MG63 (cell line): Measurements from ENCODE around the gene AQP4. TPM values are rescaled to one million over a fixed set of nuclear protein-coding genes. Genes with fewer than 3 reads are reported as not detected.

Experiments
- DNase-seq: peaks from one replicate; pipeline ENCODE4 v3.0.0-alpha.2; 2020
- H3K27me3 ChIP-seq: fragments of 250-450 bp; sonication (Bioruptor Pico); 2 replicates; pipeline ENCODE4 v1.5.1; 2020; ENCODE audit warnings: mild to moderate bottlenecking, moderate library complexity
- H3K36me3 ChIP-seq: fragments of 250-450 bp; sonication (Bioruptor Pico); 2 replicates; pipeline ENCODE4 v1.5.1; 2020; ENCODE audit warnings: mild to moderate bottlenecking, moderate library complexity
- H3K4me3 ChIP-seq: fragments of 250-450 bp; sonication (Bioruptor Pico); 2 replicates; pipeline ENCODE4 v1.5.1; 2020; ENCODE audit warnings: mild to moderate bottlenecking, moderate library complexity
- H3K9me3 ChIP-seq: fragments of 250-450 bp; sonication (Bioruptor Pico); 2 replicates; pipeline ENCODE4 v1.5.1; 2020; ENCODE audit warnings: mild to moderate bottlenecking, moderate library complexity
- total RNA-seq: library from RNA; depleted of rRNA; stranded (reverse); fragments of >200 nt; shearing (Covaris generic); gene quantifications from 2 replicates; pipeline ENCODE4 v1.2.3, GENCODE V29; 2014; ENCODE audit warnings: low replicate concordance

AQP4 gene
- total RNA-seq, 1 experiment from 2014 or later = not detected

DNA sequence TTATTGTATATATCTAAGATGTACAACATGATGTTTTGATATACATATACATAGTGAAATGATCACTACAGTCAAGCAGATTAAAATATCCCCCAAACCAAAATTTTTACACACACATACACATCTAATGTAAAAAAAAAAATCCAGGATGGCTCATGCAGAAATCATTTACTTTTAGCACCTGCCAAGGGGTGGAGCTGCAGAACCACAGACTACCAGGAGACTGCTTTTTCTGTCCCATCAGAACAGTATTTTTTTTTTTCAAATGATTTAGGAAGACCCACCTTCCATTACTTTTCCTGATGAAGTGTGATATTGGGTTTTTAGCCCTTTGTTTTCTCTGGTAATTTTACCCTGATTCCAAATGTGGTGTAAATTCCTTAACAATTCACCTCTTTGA, 61.9 kb downstream of the AQP4 start:
- H3K9me3 ChIP-seq = peaks cover 5% of the 10 kb centered on the region; the same call in 1 of the 2 replicates
- no peak overlapping the region for H3K4me3 ChIP-seq
- DNase-seq = no peak
- H3K27me3 ChIP-seq = no peaks in the 10 kb centered on the region
- H3K36me3 ChIP-seq = no peaks in the 10 kb centered on the region

DNA sequence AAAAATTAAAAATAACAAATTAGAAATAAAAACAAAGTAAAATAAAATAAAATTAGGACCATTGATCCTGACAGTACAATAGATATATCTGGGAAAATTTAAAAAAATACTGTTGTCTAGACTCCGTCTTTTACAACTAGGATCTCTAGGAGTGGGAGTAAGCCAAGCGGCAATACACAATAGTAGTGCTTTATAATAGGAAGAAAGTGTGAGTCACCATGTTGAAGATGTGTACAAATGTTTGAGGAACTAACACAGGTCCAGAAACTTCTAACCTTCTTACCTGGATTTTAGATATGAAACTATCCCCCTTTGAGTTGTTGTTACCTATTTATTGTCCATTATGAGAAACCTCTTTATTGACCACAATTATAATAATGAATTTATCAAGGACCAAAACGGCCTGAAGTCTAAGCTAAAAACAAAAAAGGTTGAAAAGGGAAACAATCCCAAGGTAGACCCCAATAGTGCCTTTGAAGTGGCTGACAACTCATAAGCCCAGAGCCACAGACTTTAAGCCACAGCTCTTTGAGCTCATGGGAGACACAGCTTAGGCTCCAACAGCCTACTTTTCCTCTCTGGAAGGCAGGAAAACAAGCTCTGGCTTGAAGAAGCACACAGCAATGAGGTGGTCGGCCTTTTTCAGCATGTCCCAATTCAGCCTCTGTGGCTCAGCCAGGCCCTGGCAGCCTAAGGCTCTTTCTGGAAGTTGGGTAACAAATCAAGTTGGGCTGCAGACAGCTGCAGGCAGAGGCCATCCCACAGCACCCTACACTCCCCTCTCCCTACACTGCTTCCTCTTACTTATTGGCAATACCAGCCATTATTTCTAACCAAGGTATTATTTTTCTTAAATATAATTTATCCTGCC, 62.9 kb downstream of the AQP4 start:
- no peak for DNase-seq
- peaks cover 5% of the 10 kb centered on the region; the same call in 1 of the 2 replicates for H3K9me3 ChIP-seq
- no peaks in the 10 kb centered on the region for H3K27me3 ChIP-seq
- H3K36me3 ChIP-seq = no peaks in the 10 kb centered on the region
- H3K4me3 ChIP-seq = no peak overlapping the region
